Thyroid gland (tissue), 4 donors: Measurements from ENCODE around the gene YAP1.

ENCODE experiments used
- CTCF ChIP-seq, 6 experiments: fragments of 200-600 bp in 3 of 6; fragments of 450-650 bp in 3 of 6; sonication (generic) in 3 of 6; IDR thresholded peaks; one replicate each; pipeline ENCODE4 v1.5.1; 2016 to 2019; ENCODE audit warnings: antibody characterized with exemption in 6 of 6, mild to moderate bottlenecking in 2 of 6, inconsistent platforms in 1 of 6, moderate library complexity in 1 of 6
- POLR2A ChIP-seq, 2 donors: fragments of 450-650 bp; IDR thresholded peaks; one replicate each; pipeline ENCODE4 v1.6.1; 2017; ENCODE audit warnings: antibody characterized with exemption in 2 of 2, mild to moderate bottlenecking in 2 of 2, moderate library complexity in 1 of 2

DNA sequence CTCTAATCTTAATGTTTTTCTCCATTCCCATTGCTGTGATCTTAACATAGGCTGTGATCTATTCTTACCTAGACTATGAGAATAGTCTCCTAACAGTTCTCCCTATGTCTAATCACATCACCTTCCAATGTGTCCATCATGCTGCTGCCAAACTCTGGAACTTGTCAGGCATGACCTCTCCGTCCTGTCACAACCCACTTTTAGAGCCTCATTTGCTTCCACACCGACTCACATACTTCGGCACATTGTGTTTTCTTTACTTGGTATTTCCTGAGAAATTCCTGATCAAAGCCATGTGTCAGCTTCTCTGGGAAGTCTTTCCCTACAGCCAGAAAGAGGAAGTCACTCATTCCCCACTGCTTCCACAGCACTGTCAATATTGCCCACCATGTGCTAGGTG, 166.5 kb downstream of the YAP1 start:
- TF ChIP-seq CTCF (IDR thresholded peaks at IDR 0.05) (no peak), POLR2A (IDR thresholded peaks at IDR 0.05) (no peak)
